ENCODE results near the gene KRT84. TPM values are rescaled to one million over a fixed set of nuclear protein-coding genes. Genes with fewer than 3 reads are reported as not detected.

KRT84 gene
- total RNA-seq, 1 donor from 2014 or later = not detected

- DNase-seq (ENCODE audit: missing footprints) (no peak), ATAC-seq (no peak)
- intact Hi-C loops (cut with DNase I) = no loop called here
These were observed 16.9 kb downstream of the KRT84 start for GRCh38 chr12:52368508-52368907.

- ATAC-seq = no peak
These were observed 17.6 kb downstream of the KRT84 start for GRCh38 chr12:52367876-52368275.

GRCh38 chr12:52366738-52367485, 18.5 kb downstream of the KRT84 start, which contains the start of gene KRT85:
Gene KRT85, minus strand, starts transcription at chr12:52367481. Its CDS starts 76 bp downstream, at chr12:52367405.
- ATAC-seq (no peak), DNase-seq (ENCODE audit: missing footprints) (no peak)
- intact Hi-C loops (cut with DNase I) = no loop called here

More at GRCh38 chr12:52367876-52368275, 17.6 kb downstream of the KRT84 start:
- no peak for DNase-seq (ENCODE audit: missing footprints)
- intact Hi-C loops (cut with DNase I) = no loop called here

- DNase-seq (ENCODE audit: missing footprints) = no peak
- no peak for ATAC-seq
- intact Hi-C loops (cut with DNase I) = no loop called here
These were observed 20.5 kb downstream of the KRT84 start for GRCh38 chr12:52364901-52365489.

GRCh38 chr12:52364061-52364460, 21.4 kb downstream of the KRT84 start:
- intact Hi-C loops (cut with DNase I) = no loop called here
- ATAC-seq (no peak), DNase-seq (ENCODE audit: missing footprints) (no peak)

- intact Hi-C loops (cut with DNase I) = no loop called here
- ATAC-seq (no peak), DNase-seq (ENCODE audit: missing footprints) (no peak)
These were observed 22.3 kb downstream of the KRT84 start for GRCh38 chr12:52363111-52363679.

GRCh38 chr12:52362118-52362726, 23.2 kb downstream of the KRT84 start:
- intact Hi-C loops (cut with DNase I) = no loop called here

GRCh38 chr12:52361553-52361952, 23.9 kb downstream of the KRT84 start:
- intact Hi-C loops (cut with DNase I) = no loop called here
- DNase-seq (ENCODE audit: missing footprints) (no peak), ATAC-seq (no peak)

More at GRCh38 chr12:52362118-52362726, 23.2 kb downstream of the KRT84 start:
- ATAC-seq (no peak), DNase-seq (ENCODE audit: missing footprints) (no peak)

- no peak for DNase-seq (ENCODE audit: missing footprints)
- intact Hi-C loops (cut with DNase I) = no loop called here
- no peak for ATAC-seq
These were observed 24.7 kb downstream of the KRT84 start for GRCh38 chr12:52360663-52361271.

- DNase-seq (ENCODE audit: missing footprints) = no peak
- no peak for ATAC-seq
- intact Hi-C loops (cut with DNase I) = no loop called here
These were observed 25.3 kb downstream of the KRT84 start for GRCh38 chr12:52360106-52360662.

GRCh38 chr12:52359621-52360061, 25.8 kb downstream of the KRT84 start:
- intact Hi-C loops (cut with DNase I) = no loop called here
- DNase-seq (ENCODE audit: missing footprints) (no peak), ATAC-seq (no peak)

- DNase-seq (ENCODE audit: missing footprints) = no peak
- intact Hi-C loops (cut with DNase I) = no loop called here
- ATAC-seq = no peak
These were observed 26.7 kb downstream of the KRT84 start for GRCh38 chr12:52358575-52359350.

GRCh38 chr12:52356762-52357580, 28.5 kb downstream of the KRT84 start:
- DNase-seq (ENCODE audit: missing footprints) (no peak), ATAC-seq (no peak)
- intact Hi-C loops (cut with DNase I) = no loop called here

- ATAC-seq (no peak), DNase-seq (ENCODE audit: missing footprints) (no peak)
- intact Hi-C loops (cut with DNase I) = no loop called here
These were observed 29.3 kb downstream of the KRT84 start for GRCh38 chr12:52356031-52356761.

GRCh38 chr12:52355176-52355575, 30.3 kb downstream of the KRT84 start:
- intact Hi-C loops (cut with DNase I) = no loop called here
- DNase-seq (ENCODE audit: missing footprints) (no peak), ATAC-seq (no peak)

- intact Hi-C loops (cut with DNase I) = no loop called here
- DNase-seq (ENCODE audit: missing footprints) (no peak), ATAC-seq (no peak)
These were observed 31.3 kb downstream of the KRT84 start for GRCh38 chr12:52354200-52354599.

- no peak for ATAC-seq
- intact Hi-C loops (cut with DNase I) = no loop called here
- DNase-seq (ENCODE audit: missing footprints) = no peak
These were observed 31.7 kb downstream of the KRT84 start for GRCh38 chr12:52353766-52354165.
